SK-N-SH (cell line): ENCODE results near the gene BPIFB3. TPM values are rescaled to one million over a fixed set of nuclear protein-coding genes. Genes with fewer than 3 reads are reported as not detected.

Experiments used
- CTCF ChIA-PET: fragments of 300-600, 350-600 bp; formaldehyde crosslinking; extraction: SDS; loops from one replicate; lab custom pipeline; 2021; lab: Yijun Ruan, JAX
- POLR2A ChIA-PET: fragments of 350-600 bp; sonication (Branson Sonifier 250); formaldehyde crosslinking; extraction: SDS; loops from one replicate; lab custom pipeline; 2020; ENCODE audit warnings: antibody characterized with exemption, inconsistent platforms; lab: Yijun Ruan, JAX
- DNase-seq: peaks from one replicate; pipeline ENCODE4 v3.0.0; 2012
- H2AFZ ChIP-seq: fragments of 200-600 bp; sonication (generic); 2 replicates; pipeline ENCODE4 v1.8.1; 2016; ENCODE audit warnings: antibody characterized with exemption, mild to moderate bottlenecking, low read depth
- H3F3A ChIP-seq: fragments of 200-600 bp; sonication (generic); replicated peaks from 2 replicates; pipeline ENCODE3; 2016; ENCODE audit warnings: antibody characterized with exemption, mild to moderate bottlenecking; ENCODE audit not compliant: insufficient read depth
- H3K27ac ChIP-seq, 2 experiments: fragments of 200-500 bp in 1 of 2; fragments of 200-600 bp in 1 of 2; sonication (Bioruptor generic) in 1 of 2; sonication (generic), shearing (Covaris generic) in 1 of 2; 2 replicates each; pipeline versions ENCODE4 v1.5.1 to v1.6.1; 2014 to 2016; ENCODE audit warnings: low read depth in 2 of 2, inconsistent platforms in 1 of 2, low read length in 1 of 2, mild to moderate bottlenecking in 1 of 2, mixed read lengths in 1 of 2
- H3K27me3 ChIP-seq: fragments of 200-600 bp; sonication (generic), shearing (Covaris generic); 2 replicates; pipeline ENCODE4 v1.6.1; 2016; ENCODE audit warnings: mixed run types; ENCODE audit not compliant: insufficient read depth
- H3K36me3 ChIP-seq, 2 experiments: fragments of 200-500 bp in 1 of 2; fragments of 200-600 bp in 1 of 2; sonication (Bioruptor generic) in 1 of 2; sonication (generic) in 1 of 2; replicated peaks in 1 of 2; 2 replicates each; pipeline versions ENCODE3 to v1.5.1; 2014 to 2016; ENCODE audit warnings: low read length in 1 of 2, mild to moderate bottlenecking in 1 of 2; ENCODE audit not compliant: insufficient read depth in 2 of 2, control insufficient read depth in 1 of 2
- H3K4me1 ChIP-seq, 2 experiments: fragments of 200-500 bp in 1 of 2; fragments of 200-600 bp in 1 of 2; sonication (Bioruptor generic) in 1 of 2; sonication (generic), shearing (Covaris generic) in 1 of 2; 2 replicates each; pipeline versions ENCODE4 v1.5.1 to v1.6.1; 2014 to 2016; ENCODE audit warnings: low read depth in 1 of 2, low read length in 1 of 2, mixed run types in 1 of 2; ENCODE audit not compliant: insufficient read depth in 2 of 2, control insufficient read depth in 1 of 2
- H3K4me2 ChIP-seq: fragments of 200-600 bp; sonication (generic), shearing (Covaris generic); 2 replicates; pipeline ENCODE4 v1.6.1; 2017; ENCODE audit warnings: mixed run types
- H3K4me3 ChIP-seq, 2 experiments: fragments of 200-500 bp in 1 of 2; fragments of 200-600 bp in 1 of 2; sonication (Bioruptor generic) in 1 of 2; sonication (generic), shearing (Covaris generic) in 1 of 2; 2 replicates each; pipeline versions ENCODE4 v1.5.1 to v1.8.1; 2014 to 2016; ENCODE audit warnings: low read depth in 2 of 2, inconsistent platforms in 1 of 2, low read length in 1 of 2, mild to moderate bottlenecking in 1 of 2, mixed read lengths in 1 of 2, moderate library complexity in 1 of 2
- H3K79me2 ChIP-seq: fragments of 200-600 bp; sonication (generic); 2 replicates; pipeline ENCODE4 v1.8.1; 2017; ENCODE audit warnings: mild to moderate bottlenecking; ENCODE audit not compliant: insufficient read depth
- H3K9ac ChIP-seq: fragments of 200-600 bp; sonication (generic); 2 replicates; pipeline ENCODE4 v1.6.1; 2017; ENCODE audit warnings: mixed run types
- H3K9me2 ChIP-seq: fragments of 200-600 bp; sonication (generic); 2 replicates; pipeline ENCODE4 v1.6.1; 2017; ENCODE audit warnings: mixed run types
- H3K9me3 ChIP-seq: fragments of 200-600 bp; sonication (generic); 2 replicates; pipeline ENCODE4 v1.6.1; 2017; ENCODE audit warnings: mixed run types, mild to moderate bottlenecking, moderate library complexity
- H4K20me1 ChIP-seq: fragments of 200-600 bp; sonication (generic); 2 replicates; pipeline ENCODE4 v1.6.1; 2017; ENCODE audit warnings: mild to moderate bottlenecking, mixed run types; ENCODE audit not compliant: insufficient read depth
- ELF1 ChIP-seq: IDR thresholded peaks from 2 replicates; pipeline ENCODE4 v1.4.0; 2012
- EZH2phosphoT487 ChIP-seq: fragments of 200-600 bp; sonication (generic); IDR thresholded peaks from 2 replicates; pipeline ENCODE4 v1.6.1; 2017; ENCODE audit warnings: low read depth, mixed run types, mild to moderate bottlenecking, antibody characterized with exemption, moderate library complexity, borderline replicate concordance
- FOSL2 ChIP-seq: IDR thresholded peaks from 2 replicates; pipeline ENCODE4 v1.4.0; 2012; ENCODE audit warnings: low read depth, mild to moderate bottlenecking, moderate library complexity, borderline replicate concordance
- FOXJ3 ChIP-seq: sonication (generic); formaldehyde crosslinking; IDR thresholded peaks from 2 replicates; pipeline ENCODE4 v1.5.1; 2020; ENCODE audit warnings: mild to moderate bottlenecking, missing genetic modification reagents
- GABPA ChIP-seq: IDR thresholded peaks from 2 replicates; pipeline ENCODE4 v1.4.0; 2012; ENCODE audit warnings: low read depth, mild to moderate bottlenecking
- GATA2 ChIP-seq: sonication (generic); formaldehyde crosslinking; IDR thresholded peaks from 2 replicates; pipeline ENCODE4 v1.5.0; 2020; ENCODE audit warnings: mild to moderate bottlenecking, missing genetic modification reagents
- IRF3 ChIP-seq: fragments of 150-350 bp; IDR thresholded peaks from 2 replicates; pipeline ENCODE4 v1.6.1; 2016; ENCODE audit warnings: mild to moderate bottlenecking, low read depth, low read length
- JUND ChIP-seq: IDR thresholded peaks from 2 replicates; pipeline ENCODE4 v1.4.0; 2012
- MXI1 ChIP-seq: IDR thresholded peaks from 2 replicates; pipeline ENCODE4 v1.6.1; 2012; ENCODE audit warnings: mild to moderate bottlenecking, low read depth, low read length, improper control_type of control experiment
- NFIC ChIP-seq: IDR thresholded peaks from 2 replicates; pipeline ENCODE4 v1.4.0; 2012; ENCODE audit warnings: borderline replicate concordance
- PBX3 ChIP-seq: IDR thresholded peaks from 2 replicates; pipeline ENCODE4; 2012
- POLR2AphosphoS5 ChIP-seq: IDR thresholded peaks from 2 replicates; pipeline ENCODE4 v1.6.1; 2012; ENCODE audit warnings: low read depth, low read length
- RAD21 ChIP-seq: IDR thresholded peaks from 2 replicates; pipeline ENCODE4 v1.6.1; 2012; ENCODE audit warnings: mild to moderate bottlenecking, low read length
- REST ChIP-seq: IDR thresholded peaks from 2 replicates; pipeline ENCODE4 v1.6.1; 2012; ENCODE audit warnings: mild to moderate bottlenecking, low read depth, low read length, moderate library complexity
- RFX5 ChIP-seq: IDR thresholded peaks from 2 replicates; pipeline ENCODE4 v1.6.1; 2012; ENCODE audit warnings: mild to moderate bottlenecking, improper control_type of control experiment, low read length
- RXRA ChIP-seq: IDR thresholded peaks from 2 replicates; pipeline ENCODE4 v1.4.0; 2012; ENCODE audit warnings: low read depth, mild to moderate bottlenecking, borderline replicate concordance
- SIN3A ChIP-seq: IDR thresholded peaks from 2 replicates; pipeline ENCODE4 v1.6.1; 2012; ENCODE audit warnings: low read depth, mild to moderate bottlenecking, low read length, moderate library complexity, borderline replicate concordance
- TAF1 ChIP-seq: IDR thresholded peaks from 2 replicates; pipeline ENCODE4 v1.6.1; 2012; ENCODE audit warnings: low read depth, mild to moderate bottlenecking, low read length, moderate library complexity, borderline replicate concordance
- YY1 ChIP-seq: IDR thresholded peaks from 2 replicates; pipeline ENCODE4 v1.4.0; 2012; ENCODE audit warnings: low read depth, mild to moderate bottlenecking
- ZBTB33 ChIP-seq: IDR thresholded peaks from 2 replicates; pipeline ENCODE4 v1.4.0; 2012; ENCODE audit warnings: low read depth, borderline replicate concordance
- WGBS: methylation state at CpG from one replicate; pipeline ENCODE4 v1.1.6; 2017; ENCODE audit warnings: low lambda C conversion rate; 5-methylcytosine and 5-hydroxymethylcytosine counted together
- polyA plus RNA-seq, 3 experiments: library from polyadenylated mRNA; depleted of rRNA; stranded (reverse); fragments of >200 nt; gene quantifications; 2 replicates each; pipeline ENCODE4 v1.2.3, GENCODE V29; 2012

The BPIFB3 gene
- polyA plus RNA-seq, 1 of the 3 experiments (the other 2 are of a cell fraction): not detected

- no peak for DNase-seq
- Histone ChIP-seq H3K36me3 (no peaks in the 10 kb centered on the region), H3K9me3 (no peaks in the 10 kb centered on the region), H4K20me1 (no peaks in the 10 kb centered on the region), H2AFZ (no peak overlapping the region), H3K79me2 (no peaks in the 10 kb centered on the region), H3K27me3 (no peaks in the 10 kb centered on the region), H3K9me2 (no peaks in the 10 kb centered on the region), H3F3A (no peaks in the 10 kb centered on the region), H3K4me1 (no peaks in the 10 kb centered on the region), H3K27ac (no peak overlapping the region), H3K4me3 (no peak overlapping the region), H3K9ac (no peak overlapping the region), H3K4me2 (no peak overlapping the region)
- CTCF ChIA-PET: no interaction called here
- TF ChIP-seq FOSL2: no peak
- no peak for TF ChIP-seq SIN3A
- 0% methylated on average over 1 of the region's 5 CpGs for WGBS
- POLR2A ChIA-PET: no interaction called here
These were observed 16.2 kb upstream of the BPIFB3 start for GRCh38 chr20:33037456-33037855.

GRCh38 chr20:33038243-33038642 lies 15.5 kb upstream of the BPIFB3 start:
- no peak for DNase-seq
- Histone ChIP-seq H3K4me1 (no peaks in the 10 kb centered on the region), H3K27me3 (no peaks in the 10 kb centered on the region), H3K4me3 (no peak overlapping the region), H3K79me2 (no peaks in the 10 kb centered on the region), H3K9me3 (no peaks in the 10 kb centered on the region), H3K9ac (no peak overlapping the region), H4K20me1 (no peaks in the 10 kb centered on the region), H3K36me3 (no peaks in the 10 kb centered on the region), H2AFZ (no peak overlapping the region), H3K4me2 (no peak overlapping the region), H3F3A (no peaks in the 10 kb centered on the region), H3K9me2 (no peaks in the 10 kb centered on the region), H3K27ac (no peak overlapping the region)
- ChIA-PET POLR2A (no interaction called here), CTCF (no interaction called here)
- 10% methylated on average over 4 of the region's 4 CpGs for WGBS
- no peak for TF ChIP-seq REST
- TF ChIP-seq FOXJ3 (CRISPR knock-in tag): no peak
- no peak for TF ChIP-seq FOSL2
- TF ChIP-seq ZBTB33: no peak
- TF ChIP-seq GATA2 (CRISPR knock-in tag): no peak
- no peak for TF ChIP-seq IRF3
- TF ChIP-seq YY1: no peak
- TF ChIP-seq TAF1: no peak
- TF ChIP-seq PBX3: no peak
- no peak for TF ChIP-seq GABPA
- TF ChIP-seq ELF1: no peak
- no peak for TF ChIP-seq POLR2AphosphoS5
- TF ChIP-seq MXI1: no peak
- TF ChIP-seq NFIC: no peak
- no peak for TF ChIP-seq RXRA
- TF ChIP-seq JUND: no peak
- no peak for TF ChIP-seq EZH2phosphoT487
- TF ChIP-seq RAD21: no peak
- TF ChIP-seq RFX5: no peak
